Measurements from ENCODE around the gene GRAMD1B. TPM values are rescaled to one million over a fixed set of nuclear protein-coding genes. Genes with fewer than 3 reads are reported as not detected.

GRAMD1B gene
- total RNA-seq, 4 donors from 2014 or later: 2.1 to 7.8 (median 3.2) TPM

DNA sequence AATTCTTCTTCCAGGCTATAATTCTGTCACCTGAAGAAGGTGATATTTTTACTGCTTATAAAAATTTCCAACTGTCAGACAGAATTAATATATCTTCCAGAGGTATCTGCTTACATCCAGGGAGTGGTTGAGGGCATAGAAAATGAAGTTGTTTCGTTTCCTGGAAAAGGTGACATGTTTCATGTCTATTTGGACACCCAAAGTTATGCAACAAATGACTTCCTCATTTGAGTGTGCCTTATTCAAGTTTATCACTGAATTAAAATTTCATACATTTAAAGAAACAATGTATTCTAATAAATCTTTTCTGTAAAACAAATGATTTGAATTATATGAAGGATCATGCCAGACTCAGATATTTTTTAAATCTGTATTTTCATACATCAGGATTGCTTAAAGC is 8.5 kb upstream of the GRAMD1B start:
- no peak for ATAC-seq
- in situ Hi-C loops (cut with MboI; ENCODE audit: low sequenced_read_pairs in 4 of 4): no loop called here
- Histone ChIP-seq H3K27me3 (no peaks in the 10 kb centered on the region), H3K4me3 (no peak overlapping the region), H3K9me3 (no peaks in the 10 kb centered on the region), H3K36me3 (no peaks in the 10 kb centered on the region), H3K4me1 (peaks cover 4 to 5% of the 10 kb centered on the region in 2 donors), H3K27ac (no peak overlapping the region)
- TF ChIP-seq CTCF (IDR thresholded peaks at IDR 0.05 in 4 of 5, conservative IDR thresholded peaks at IDR 0.05 in 1 of 5) (no peak), POLR2A (IDR thresholded peaks at IDR 0.05) (no peak)
- no peak for DNase-seq
- intact Hi-C loops (cut with DNase I; ENCODE audit: low total_unique reads): no loop called here

DNA sequence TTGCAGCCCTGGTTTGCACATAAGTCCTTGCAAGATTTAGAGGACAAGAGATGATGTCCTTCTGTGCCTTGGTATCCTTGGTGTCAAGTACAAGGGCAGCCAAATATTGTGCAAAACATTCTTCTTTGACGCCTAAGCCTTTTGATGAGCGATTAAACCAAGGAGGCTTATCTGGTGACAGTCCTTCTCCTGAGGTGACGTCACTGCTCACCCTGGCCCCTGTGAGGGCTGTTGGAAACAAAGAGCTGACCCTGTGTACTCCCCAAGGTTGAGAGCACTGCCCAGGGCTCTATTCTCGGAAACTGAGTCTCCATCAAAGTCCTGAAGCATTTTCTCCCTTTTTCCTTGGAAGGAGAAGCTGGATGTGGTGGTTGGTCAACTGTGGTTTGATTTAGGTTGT is 4.7 kb upstream of the GRAMD1B start:
- TF ChIP-seq POLR2A (IDR thresholded peaks at IDR 0.05): no peak
- TF ChIP-seq CTCF (IDR thresholded peaks at IDR 0.05 in 4 of 5, conservative IDR thresholded peaks at IDR 0.05 in 1 of 5): no peak
- no peak overlapping the region for H3K27ac ChIP-seq
- H3K4me1 ChIP-seq: peaks cover 26 to 35% of the 10 kb centered on the region in 2 donors
- DNase-seq: no peak
- no peaks in the 10 kb centered on the region for H3K36me3 ChIP-seq
- H3K4me3 ChIP-seq: no peak overlapping the region
- in situ Hi-C loops (cut with MboI; ENCODE audit: low sequenced_read_pairs in 4 of 4): no loop called here
- H3K9me3 ChIP-seq: no peaks in the 10 kb centered on the region
- ATAC-seq: no peak
- intact Hi-C loops (cut with DNase I; ENCODE audit: low total_unique reads): no loop called here
- H3K27me3 ChIP-seq: no peaks in the 10 kb centered on the region

- DNase-seq: peak; percentile 39 to 43
- H3K4me3 ChIP-seq: no peak overlapping the region
- no peaks in the 10 kb centered on the region for H3K36me3 ChIP-seq
- peak overlapping the region; percentile 52 to 83 (median 68) for H3K27ac ChIP-seq
- H3K9me3 ChIP-seq: no peaks in the 10 kb centered on the region
- intact Hi-C loops (cut with DNase I; ENCODE audit: low total_unique reads) (loop anchor here (2.0 kb wide), 1 partner anchor 34 kb away; no protein-coding TSS in a partner anchor), in situ Hi-C loops (cut with MboI; ENCODE audit: low sequenced_read_pairs in 4 of 4) (no loop called here)
- H3K27me3 ChIP-seq: no peaks in the 10 kb centered on the region
- peaks cover 34 to 39% of the 10 kb centered on the region in 2 donors for H3K4me1 ChIP-seq
- peak; percentile 81 to 83 for ATAC-seq
- TF ChIP-seq POLR2A (IDR thresholded peaks at IDR 0.05) (no peak), CTCF (IDR thresholded peaks at IDR 0.05 in 4 of 5, conservative IDR thresholded peaks at IDR 0.05 in 1 of 5) (no peak)
These were observed 3.3 kb upstream of the GRAMD1B start for GRCh38 chr11:123426789-123427188.

- Histone ChIP-seq H3K36me3 (no peaks in the 10 kb centered on the region), H3K4me1 (peaks cover 34 to 39% of the 10 kb centered on the region in 2 donors), H3K27me3 (no peaks in the 10 kb centered on the region), H3K4me3 (no peak overlapping the region), H3K27ac (peak overlapping the region; percentile 52 to 83 (median 68)), H3K9me3 (no peaks in the 10 kb centered on the region)
- DNase-seq: no peak
- TF ChIP-seq POLR2A (IDR thresholded peaks at IDR 0.05) (no peak), CTCF (IDR thresholded peaks at IDR 0.05 in 4 of 5, conservative IDR thresholded peaks at IDR 0.05 in 1 of 5) (no peak)
- ATAC-seq: peak in 1 of 2 donors; percentile 18
- intact Hi-C loops (cut with DNase I; ENCODE audit: low total_unique reads) (loop anchor here (2.0 kb wide), 1 partner anchor 33 kb away; no protein-coding TSS in a partner anchor), in situ Hi-C loops (cut with MboI; ENCODE audit: low sequenced_read_pairs in 4 of 4) (no loop called here)
These were observed 2.7 kb upstream of the GRAMD1B start for GRCh38 chr11:123427405-123427804.

Data from gastrocnemius medialis (tissue), 4 donors.